HPDE6-E6E7 (cell line): ENCODE data around the gene C1QA.
A peak's percentile ranks its signal among the peaks of the same experiment; 100 is the strongest.
"Not testable (repeated sequence)": the region's sequence is repeated elsewhere in the genome, so short reads cannot be mapped to it uniquely, and the experiment has no call there.

Source experiments
- DNase-seq: peaks from one replicate; pipeline ENCODE4 v3.0.0; 2011; ENCODE audit warnings: missing footprints; ENCODE audit errors: extremely low spot score

C1QA gene

GRCh38 chr1:22673486-22674409, 37.3 kb downstream of the C1QA start:
- DNase-seq = peak; percentile 44

- no peak for DNase-seq
These were observed 38.0 kb downstream of the C1QA start for GRCh38 chr1:22674410-22674749.

- DNase-seq = not testable (repeated sequence)
These were observed 39.7 kb downstream of the C1QA start for GRCh38 chr1:22676151-22676550.

- DNase-seq = no peak
These were observed 40.6 kb downstream of the C1QA start for GRCh38 chr1:22676916-22677583.

GRCh38 chr1:22677931-22678896, 41.8 kb downstream of the C1QA start:
- DNase-seq = no peak

GRCh38 chr1:22680726-22681125, 44.3 kb downstream of the C1QA start:
- DNase-seq = no peak

GRCh38 chr1:22681556-22682276, 45.3 kb downstream of the C1QA start:
- DNase-seq = no peak

- no peak for DNase-seq
These were observed 47.1 kb downstream of the C1QA start for GRCh38 chr1:22683547-22683946.

- DNase-seq = no peak
These were observed 49.2 kb downstream of the C1QA start for GRCh38 chr1:22685591-22686059.

- DNase-seq = no peak
These were observed 50.8 kb downstream of the C1QA start for GRCh38 chr1:22687191-22687590.

GRCh38 chr1:22688466-22688865, 52.0 kb downstream of the C1QA start:
- DNase-seq = no peak
